Fibroblast of lung (primary cell): ENCODE data around the gene DVL1.

Experiments used
- CTCF ChIP-seq, 2 donors: IDR thresholded peaks in 1 of 2; conservative IDR thresholded peaks in 1 of 2; 1 replicate in 1 of 2; 2 replicates in 1 of 2; pipeline ENCODE4 v1.5.1; 2011 to 2012; ENCODE audit warnings: low read length in 2 of 2, control low read depth in 1 of 2, inconsistent platforms in 1 of 2, low read depth in 1 of 2, mild to moderate bottlenecking in 1 of 2
- EZH2 ChIP-seq: IDR thresholded peaks from 2 replicates; pipeline ENCODE4 v1.5.1; 2012; ENCODE audit warnings: low read length, control low read depth, mild to moderate bottlenecking; ENCODE audit errors: missing control alignments

GRCh38 chr1:1355416-1355815 lies 6.2 kb upstream of the DVL1 start:
- TF ChIP-seq CTCF (conservative IDR thresholded peaks at IDR 0.05 in 1 of 2, IDR thresholded peaks at IDR 0.05 in 1 of 2; ENCODE audit: low read depth in 1 of 2, low read length in 2 of 2), result no peak
- TF ChIP-seq EZH2, result no peak
